RWPE1 (cell line): Measurements from ENCODE around the gene CD79A.

Experiments
- CTCF ChIA-PET: fragments of 350-600 bp; sonication (Branson Sonifier 250); formaldehyde crosslinking; extraction: SDS; loops from one replicate; lab custom pipeline; 2021; lab: Yijun Ruan, JAX
- POLR2A ChIA-PET: fragments of 400-600 bp; formaldehyde crosslinking; extraction: SDS; loops from one replicate; lab custom pipeline; 2020; ENCODE audit warnings: antibody characterized with exemption; ENCODE audit not compliant: low non-redundant PET; lab: Yijun Ruan, JAX
- DNase-seq: peaks from one replicate; pipeline ENCODE4 v3.0.0; 2012; ENCODE audit warnings: low spot score
- H3K27ac ChIP-seq: fragments of 450-650 bp; 2 replicates; pipeline ENCODE4 v1.5.1; 2017
- TF ChIP-seq, protein P1 (sequence below): fragments of 450-650 bp; conservative IDR thresholded peaks from 2 replicates; pipeline ENCODE4 v1.5.1; 2017; ENCODE audit warnings: low read depth, mild to moderate bottlenecking

The CD79A gene

DNA sequence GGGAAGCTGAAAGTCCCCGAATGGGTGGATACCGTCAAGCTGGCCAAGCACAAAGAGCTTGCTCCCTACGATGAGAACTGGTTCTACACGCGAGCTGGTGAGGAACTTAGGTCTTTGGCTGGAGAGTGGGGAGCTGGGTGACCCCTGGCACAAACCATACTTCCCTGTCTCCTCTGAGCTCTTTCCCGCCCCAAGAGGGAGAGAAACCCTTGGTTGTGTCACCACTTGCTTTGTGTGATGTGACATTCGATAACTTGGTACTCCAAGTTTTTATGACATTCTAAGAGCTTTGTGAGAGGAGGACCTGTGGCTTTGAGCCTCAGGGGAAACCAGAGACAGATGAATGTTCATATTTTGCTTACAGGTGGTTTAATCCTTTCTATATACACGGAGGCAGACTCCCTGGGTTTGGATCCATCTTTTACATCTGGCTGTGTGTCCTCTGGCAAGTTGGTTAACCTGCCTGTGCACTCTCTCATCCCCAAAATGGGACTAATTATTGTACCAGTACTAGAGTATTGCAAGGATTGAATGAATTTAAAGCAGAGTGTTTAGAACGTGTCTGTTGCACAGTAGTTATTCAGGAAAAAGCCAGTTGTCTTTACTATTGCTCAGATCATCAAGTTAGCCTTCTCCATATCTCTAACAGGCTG is 15.8 kb upstream of the CD79A start:
- TF ChIP-seq, protein P1, sequence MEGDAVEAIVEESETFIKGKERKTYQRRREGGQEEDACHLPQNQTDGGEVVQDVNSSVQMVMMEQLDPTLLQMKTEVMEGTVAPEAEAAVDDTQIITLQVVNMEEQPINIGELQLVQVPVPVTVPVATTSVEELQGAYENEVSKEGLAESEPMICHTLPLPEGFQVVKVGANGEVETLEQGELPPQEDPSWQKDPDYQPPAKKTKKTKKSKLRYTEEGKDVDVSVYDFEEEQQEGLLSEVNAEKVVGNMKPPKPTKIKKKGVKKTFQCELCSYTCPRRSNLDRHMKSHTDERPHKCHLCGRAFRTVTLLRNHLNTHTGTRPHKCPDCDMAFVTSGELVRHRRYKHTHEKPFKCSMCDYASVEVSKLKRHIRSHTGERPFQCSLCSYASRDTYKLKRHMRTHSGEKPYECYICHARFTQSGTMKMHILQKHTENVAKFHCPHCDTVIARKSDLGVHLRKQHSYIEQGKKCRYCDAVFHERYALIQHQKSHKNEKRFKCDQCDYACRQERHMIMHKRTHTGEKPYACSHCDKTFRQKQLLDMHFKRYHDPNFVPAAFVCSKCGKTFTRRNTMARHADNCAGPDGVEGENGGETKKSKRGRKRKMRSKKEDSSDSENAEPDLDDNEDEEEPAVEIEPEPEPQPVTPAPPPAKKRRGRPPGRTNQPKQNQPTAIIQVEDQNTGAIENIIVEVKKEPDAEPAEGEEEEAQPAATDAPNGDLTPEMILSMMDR = no peak
- no peak for DNase-seq
- peak overlapping the region; percentile 91 for H3K27ac ChIP-seq
- CTCF ChIA-PET = no interaction called here
- POLR2A ChIA-PET = no interaction called here

DNA sequence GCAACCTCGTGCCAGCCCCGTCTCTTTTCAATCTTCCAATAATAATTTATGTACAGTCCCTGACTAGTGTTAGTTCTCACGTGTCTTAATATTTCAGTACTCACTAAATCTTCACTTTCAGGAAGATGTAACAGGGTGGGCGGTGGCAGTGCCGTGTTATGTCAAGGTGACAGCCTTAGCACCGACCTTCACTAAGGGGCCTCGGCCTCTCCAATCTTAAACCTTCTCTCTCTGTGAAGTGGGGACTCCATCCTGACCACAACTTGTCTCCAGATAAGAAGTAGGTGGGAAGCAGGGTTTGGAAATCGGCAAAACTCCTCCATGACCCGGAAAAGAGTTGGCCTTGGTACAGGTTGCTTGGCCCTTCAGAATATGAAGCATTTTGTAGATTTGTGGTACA is 15.2 kb upstream of the CD79A start:
- DNase-seq = no peak
- peak overlapping the region; percentile 64 for H3K27ac ChIP-seq
- TF ChIP-seq, protein P1 = no peak
- POLR2A ChIA-PET = no interaction called here
- CTCF ChIA-PET = no interaction called here

DNA sequence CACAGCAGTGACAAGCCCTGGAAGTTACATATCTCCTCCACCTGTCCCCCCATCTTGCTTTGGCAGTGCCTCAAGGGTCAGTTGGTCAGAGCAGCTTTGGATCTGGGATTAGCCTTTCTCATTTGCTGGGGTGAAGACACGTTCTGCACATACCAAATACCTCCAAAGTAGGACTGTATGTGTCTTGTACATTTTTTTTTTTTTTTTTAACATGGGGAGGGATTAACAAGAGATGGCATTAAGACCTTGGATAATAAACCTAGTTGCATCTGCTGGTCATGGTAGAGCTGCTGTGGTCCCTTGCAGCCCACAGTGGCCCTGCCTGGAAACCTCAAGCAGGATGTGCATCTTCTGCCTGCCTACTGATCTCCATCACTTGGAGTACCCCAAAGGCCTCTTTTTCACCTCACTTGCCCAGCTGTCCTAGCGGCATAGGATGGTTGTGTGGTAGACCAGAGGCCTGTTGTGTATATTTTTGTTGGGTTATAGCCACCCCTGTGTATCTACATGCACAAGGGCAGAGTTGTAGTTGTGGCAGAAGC is 14.6 kb upstream of the CD79A start:
- TF ChIP-seq, protein P1 = no peak
- peak overlapping the region; percentile 64 for H3K27ac ChIP-seq
- no peak for DNase-seq
- ChIA-PET POLR2A (no interaction called here), CTCF (interaction anchor here (1.1 to 1.8 kb wide), 2 partner anchors 11 to 27 kb away, joined by 3 to 7 read pairs; no protein-coding TSS in a partner anchor)

DNA sequence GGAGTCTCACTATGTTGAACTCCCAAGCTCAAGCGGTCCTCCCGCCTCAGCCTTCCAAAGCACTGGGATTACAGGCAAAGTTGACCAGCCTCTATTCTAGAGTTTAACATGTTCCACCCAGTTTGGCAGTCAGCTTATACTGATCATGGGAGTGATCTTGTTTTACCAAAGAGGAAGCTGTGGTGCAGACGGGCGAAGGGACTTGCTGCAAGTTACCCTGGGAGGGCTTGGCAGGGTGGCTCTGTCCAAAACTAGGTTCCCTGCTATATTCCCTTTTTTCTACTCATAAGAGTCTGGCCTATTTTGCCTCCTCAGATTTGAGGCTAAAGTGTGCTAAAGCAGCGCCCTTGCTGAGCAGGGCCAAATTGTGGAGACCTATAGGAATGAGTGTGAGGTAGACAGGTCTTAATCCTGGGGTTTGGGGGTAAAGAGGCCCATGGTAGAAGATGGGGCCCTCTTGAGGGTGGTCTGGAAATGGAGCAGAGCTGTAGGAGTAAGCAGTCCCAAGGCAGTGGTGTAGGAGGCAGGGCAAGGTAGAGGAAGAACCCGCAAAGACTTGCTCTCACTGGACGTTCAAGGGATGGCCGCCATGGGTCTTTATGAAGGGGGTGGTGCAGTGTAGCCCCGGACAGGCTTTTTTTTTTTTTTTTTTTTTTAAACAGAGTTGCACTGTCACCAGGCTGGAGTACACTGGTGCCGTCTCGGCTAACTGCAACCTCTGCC is 13.7 kb upstream of the CD79A start:
- ChIA-PET POLR2A (interaction anchor here (0.5 kb wide), 1 partner anchor 20 kb away, joined by 3 read pairs; no protein-coding TSS in a partner anchor), CTCF (interaction anchor here (1.1 to 1.8 kb wide), 2 partner anchors 10 to 27 kb away, joined by 3 to 7 read pairs; no protein-coding TSS in a partner anchor)
- H3K27ac ChIP-seq = peak overlapping the region; percentile 64
- TF ChIP-seq, protein P1 = no peak
- DNase-seq = no peak

DNA sequence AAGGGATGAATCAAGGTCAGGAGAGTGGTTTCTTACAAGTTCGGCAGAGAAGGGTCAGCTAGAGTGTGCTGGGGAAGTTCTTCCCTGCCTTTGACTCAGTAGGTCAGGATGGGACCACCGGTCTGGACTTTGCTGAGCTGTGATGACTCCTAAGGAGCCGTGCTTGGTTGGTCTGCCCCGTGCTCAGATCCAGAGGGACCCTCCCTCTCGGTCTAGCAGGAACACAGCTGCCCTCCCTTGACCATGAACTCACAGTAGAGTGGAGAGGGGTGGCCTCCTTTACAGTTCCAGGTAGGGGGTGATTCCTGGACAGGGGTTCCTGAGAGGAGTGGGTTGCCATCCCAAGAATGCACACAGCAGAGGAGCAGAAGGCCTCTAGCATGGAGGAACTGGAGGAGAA is 12.7 kb upstream of the CD79A start:
- no peak for DNase-seq
- CTCF ChIA-PET = interaction anchor here (1.8 kb wide), 1 partner anchor 9 kb away, joined by 7 read pairs; no protein-coding TSS in a partner anchor
- peak overlapping the region; percentile 64 for H3K27ac ChIP-seq
- TF ChIP-seq, protein P1 = no peak
- POLR2A ChIA-PET = interaction anchor here (0.8 kb wide), 1 partner anchor 20 kb away, joined by 4 read pairs; no protein-coding TSS in a partner anchor

DNA sequence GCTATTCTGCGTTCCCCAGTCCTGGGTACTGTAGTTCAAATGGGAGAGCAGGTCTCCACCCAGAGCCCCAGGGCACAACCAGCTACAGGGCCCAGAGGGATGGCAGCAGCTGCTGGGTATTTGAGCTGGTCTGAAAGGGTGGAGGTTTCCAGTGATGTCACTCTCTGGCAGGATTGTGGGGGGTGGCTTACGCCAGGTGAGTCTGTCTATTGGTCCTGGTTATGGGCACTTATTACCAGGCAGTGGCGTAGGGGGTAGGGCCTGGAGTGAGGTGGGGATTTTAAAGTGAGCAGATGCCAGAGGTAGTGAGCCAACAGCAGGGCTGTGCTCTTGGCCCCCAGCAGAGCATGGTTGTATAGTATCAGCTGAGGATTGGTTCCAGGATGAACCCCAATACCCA is 10.8 kb upstream of the CD79A start:
- CTCF ChIA-PET = interaction anchor here (0.6 to 0.7 kb wide), 2 partner anchors 9 to 1057 kb away, joined by 4 read pairs; no protein-coding TSS in a partner anchor
- DNase-seq = no peak
- TF ChIP-seq, protein P1 = no peak
- POLR2A ChIA-PET = no interaction called here
- H3K27ac ChIP-seq = peak overlapping the region; percentile 64
